ENCODE measurements around the gene CAMK2G. TPM values are rescaled to one million over a fixed set of nuclear protein-coding genes. Genes with fewer than 3 reads are reported as not detected.

CAMK2G gene
- total RNA-seq, 1 donor from 2014 or later, result 31.1 TPM

- no peak for DNase-seq (ENCODE audit: low read depth, low spot score)
Observed at GRCh38 chr10:73864229-73864628, 10.1 kb downstream of the CAMK2G start.

- no peak for DNase-seq (ENCODE audit: low read depth, low spot score)
Observed at GRCh38 chr10:73863039-73863817, 11.1 kb downstream of the CAMK2G start.

GRCh38 chr10:73862011-73862410 is 12.3 kb downstream of the CAMK2G start:
- DNase-seq (ENCODE audit: low read depth, low spot score), result no peak

- DNase-seq (ENCODE audit: low read depth, low spot score), result no peak
Observed at GRCh38 chr10:73859784-73860491, 14.4 kb downstream of the CAMK2G start.

GRCh38 chr10:73859428-73859783 is 14.9 kb downstream of the CAMK2G start:
- no peak for DNase-seq (ENCODE audit: low read depth, low spot score)

- no peak for DNase-seq (ENCODE audit: low read depth, low spot score)
Observed at GRCh38 chr10:73858750-73859427, 15.5 kb downstream of the CAMK2G start.

- DNase-seq (ENCODE audit: low read depth, low spot score), result no peak
Observed at GRCh38 chr10:73858013-73858708, 16.2 kb downstream of the CAMK2G start.

GRCh38 chr10:73857446-73857845 is 16.9 kb downstream of the CAMK2G start:
- DNase-seq (ENCODE audit: low read depth, low spot score), result no peak

GRCh38 chr10:73856261-73856660 is 18.1 kb downstream of the CAMK2G start:
- no peak for DNase-seq (ENCODE audit: low read depth, low spot score)

GRCh38 chr10:73855413-73855812 is 18.9 kb downstream of the CAMK2G start:
- no peak for DNase-seq (ENCODE audit: low read depth, low spot score)

- no peak for DNase-seq (ENCODE audit: low read depth, low spot score)
Observed at GRCh38 chr10:73854310-73854709, 20.0 kb downstream of the CAMK2G start.

GRCh38 chr10:73853196-73853595 is 21.2 kb downstream of the CAMK2G start:
- no peak for DNase-seq (ENCODE audit: low read depth, low spot score)

GRCh38 chr10:73850863-73851461 is 23.4 kb downstream of the CAMK2G start:
- DNase-seq (ENCODE audit: low read depth, low spot score), result no peak

- DNase-seq (ENCODE audit: low read depth, low spot score), result no peak
Observed at GRCh38 chr10:73850211-73850610, 24.1 kb downstream of the CAMK2G start.

GRCh38 chr10:73848821-73849489 is 25.4 kb downstream of the CAMK2G start:
- DNase-seq (ENCODE audit: low read depth, low spot score), result peak; percentile 35

- DNase-seq (ENCODE audit: low read depth, low spot score), result no peak
Observed at GRCh38 chr10:73847031-73847430, 27.3 kb downstream of the CAMK2G start.

- no peak for DNase-seq (ENCODE audit: low read depth, low spot score)
Observed at GRCh38 chr10:73843261-73843660, 31.1 kb downstream of the CAMK2G start.

- DNase-seq (ENCODE audit: low read depth, low spot score), result no peak
Observed at GRCh38 chr10:73842349-73842748, 32.0 kb downstream of the CAMK2G start.

GRCh38 chr10:73841526-73842285 is 32.6 kb downstream of the CAMK2G start:
- no peak for DNase-seq (ENCODE audit: low read depth, low spot score)

GRCh38 chr10:73841061-73841421 is 33.3 kb downstream of the CAMK2G start:
- DNase-seq (ENCODE audit: low read depth, low spot score), result no peak
